Measurements from ENCODE around the gene HSPA12B.

The HSPA12B gene

GRCh38 chr20:3730803-3731672 is 1.4 kb upstream of the HSPA12B start:
- DNase-seq, result no peak

DNA sequence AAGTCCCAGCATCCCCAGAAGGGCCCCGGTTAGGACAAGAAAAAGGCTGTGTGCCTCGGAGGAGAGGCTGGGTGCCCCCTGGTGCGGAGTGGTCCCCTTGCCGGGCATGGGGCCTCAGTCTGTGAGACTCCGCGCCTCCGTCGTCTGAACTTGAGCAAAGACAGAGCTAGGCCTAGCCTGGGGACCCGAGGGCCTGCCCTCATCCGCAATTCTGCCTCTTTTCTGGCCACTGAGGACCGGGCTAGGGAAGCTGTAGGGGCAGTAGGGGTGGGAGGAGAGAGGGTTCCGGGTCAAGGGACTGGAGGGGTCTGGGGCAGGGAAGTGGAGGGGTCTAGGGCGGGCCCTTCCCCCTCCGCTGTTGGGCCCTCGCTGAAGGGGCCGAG is 550 bp upstream of the HSPA12B start:
- no peak for DNase-seq

GRCh38 chr20:3733119-3733995 is 872 bp downstream of the HSPA12B start:
- DNase-seq, result no peak

DNA sequence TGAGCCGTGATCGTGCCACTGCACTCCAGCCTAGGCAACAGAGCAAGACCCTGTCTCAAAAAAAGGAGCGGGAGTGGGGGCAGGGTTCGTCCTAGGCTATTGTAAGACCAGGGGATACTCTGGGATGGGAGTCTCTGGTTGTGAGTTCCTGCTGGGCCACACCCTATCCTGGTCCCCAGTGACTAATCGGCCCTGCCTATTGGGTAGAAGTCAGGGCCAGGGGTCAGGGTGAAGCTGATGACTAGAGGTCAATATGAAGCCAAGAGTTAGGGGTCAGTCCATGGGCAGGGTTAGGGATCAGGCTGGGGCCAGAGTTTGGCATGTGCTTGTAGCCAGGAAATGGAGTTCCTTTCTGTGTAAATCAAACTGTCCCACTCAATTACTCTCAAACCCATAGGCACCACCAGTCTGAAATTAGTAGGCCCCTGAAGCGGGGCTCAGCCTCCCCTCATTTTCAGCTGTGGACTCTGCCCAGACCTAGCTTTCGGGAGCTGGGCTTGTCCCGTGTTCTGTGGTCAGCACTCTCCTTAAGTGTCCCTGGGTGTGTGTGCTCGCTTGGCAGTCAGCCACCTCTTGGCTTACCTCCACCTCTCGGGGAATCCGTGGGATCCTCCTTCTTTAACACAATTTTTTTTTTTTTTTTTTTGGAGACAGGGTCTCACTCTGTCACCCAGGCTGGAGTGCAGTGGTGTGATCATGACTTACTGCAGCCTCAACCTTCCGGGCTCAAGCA is 1.8 kb downstream of the HSPA12B start:
- no peak for DNase-seq

DNA sequence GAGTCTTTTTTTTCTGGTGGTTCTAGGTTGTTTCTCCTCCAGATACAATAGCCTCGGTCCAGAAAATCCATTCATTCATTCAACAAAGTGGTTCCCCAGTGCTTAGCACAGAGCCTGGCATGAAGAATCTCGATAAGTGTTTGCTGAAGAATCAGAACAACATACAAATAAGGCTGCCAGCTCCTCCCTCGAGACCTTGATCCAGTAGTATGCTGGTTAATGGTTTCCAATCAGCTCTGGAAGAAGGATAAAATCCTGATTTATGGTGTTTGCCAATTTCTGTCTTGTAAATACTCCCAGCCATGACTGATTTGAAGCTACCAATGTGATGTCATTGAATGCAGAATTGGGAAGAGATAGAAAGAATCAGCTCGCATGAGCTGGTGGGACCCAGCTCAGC is 3.3 kb downstream of the HSPA12B start:
- no peak for DNase-seq

- DNase-seq, result no peak
These were observed 5.9 kb downstream of the HSPA12B start for GRCh38 chr20:3738111-3739053.

GRCh38 chr20:3739054-3739925 is 6.8 kb downstream of the HSPA12B start:
- no peak for DNase-seq

- no peak for DNase-seq
These were observed 7.5 kb downstream of the HSPA12B start for GRCh38 chr20:3739926-3740451.

DNA sequence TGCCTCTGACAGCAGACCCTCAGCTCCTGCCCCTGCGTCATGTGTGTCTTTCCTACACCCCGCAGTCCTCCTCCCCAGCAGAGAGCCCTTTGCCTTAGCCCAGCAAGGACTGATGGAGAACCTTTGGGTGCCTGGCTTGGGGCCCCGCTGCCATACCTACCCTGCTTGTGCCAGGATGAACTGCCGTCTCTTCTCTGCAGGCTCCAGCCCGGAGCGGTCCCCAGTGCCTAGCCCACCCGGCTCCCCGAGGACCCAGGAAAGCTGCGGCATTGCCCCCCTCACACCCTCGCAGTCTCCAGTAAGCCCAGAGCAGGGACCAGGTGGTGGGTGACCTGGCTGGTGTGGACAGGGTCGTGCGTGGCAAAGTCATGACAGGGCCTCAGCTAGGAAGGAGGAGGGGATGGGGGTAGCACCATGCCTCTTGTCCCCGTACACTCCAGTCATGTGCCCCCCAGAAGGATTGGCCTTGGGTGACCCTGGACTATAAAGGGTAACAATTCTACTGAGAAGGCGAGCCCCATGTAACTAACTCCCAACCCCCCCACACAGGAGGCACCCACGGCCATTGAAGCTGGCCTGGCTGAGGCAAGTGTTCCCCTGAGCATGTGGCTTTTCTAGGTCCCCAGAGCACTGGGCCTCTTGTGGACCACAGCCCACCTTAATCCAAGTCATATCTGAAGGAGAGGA is 8.3 kb downstream of the HSPA12B start:
- DNase-seq, result no peak

DNA sequence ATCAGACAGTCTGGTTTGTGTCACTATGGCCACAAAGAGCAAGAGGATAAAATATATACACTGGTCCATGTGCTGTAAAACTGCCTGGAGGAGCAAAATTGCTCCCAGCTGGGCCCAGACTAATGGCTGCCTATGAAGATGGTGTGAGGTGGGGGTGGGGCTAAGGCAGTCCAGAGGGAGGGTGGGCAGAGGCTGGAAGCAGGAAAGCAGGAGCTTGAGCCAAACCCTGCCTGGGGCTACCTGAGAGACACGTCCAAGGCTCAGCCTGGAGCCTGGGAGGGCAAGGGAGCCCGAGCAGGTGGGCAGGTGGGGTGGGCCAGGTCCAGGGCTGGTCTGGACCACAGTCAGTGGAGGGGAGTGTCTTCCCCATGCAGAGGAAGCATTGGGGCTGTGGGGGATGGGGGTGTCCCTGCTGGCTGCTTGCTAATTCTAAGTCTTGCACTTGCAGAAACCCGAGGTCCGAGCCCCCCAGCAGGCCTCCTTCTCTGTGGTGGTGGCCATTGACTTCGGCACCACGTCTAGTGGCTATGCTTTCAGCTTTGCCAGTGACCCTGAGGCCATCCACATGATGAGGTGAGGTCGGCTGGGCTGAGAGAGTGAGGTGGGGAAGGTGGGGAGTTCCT is 9.5 kb downstream of the HSPA12B start:
- no peak for DNase-seq

GRCh38 chr20:3743251-3743650 is 10.8 kb downstream of the HSPA12B start:
- DNase-seq, result no peak

- no peak for DNase-seq
These were observed 11.6 kb downstream of the HSPA12B start for GRCh38 chr20:3744037-3744436.

- no peak for DNase-seq
These were observed 12.6 kb downstream of the HSPA12B start for GRCh38 chr20:3744806-3745685.

GRCh38 chr20:3745686-3746173 is 13.2 kb downstream of the HSPA12B start:
- no peak for DNase-seq

DNA sequence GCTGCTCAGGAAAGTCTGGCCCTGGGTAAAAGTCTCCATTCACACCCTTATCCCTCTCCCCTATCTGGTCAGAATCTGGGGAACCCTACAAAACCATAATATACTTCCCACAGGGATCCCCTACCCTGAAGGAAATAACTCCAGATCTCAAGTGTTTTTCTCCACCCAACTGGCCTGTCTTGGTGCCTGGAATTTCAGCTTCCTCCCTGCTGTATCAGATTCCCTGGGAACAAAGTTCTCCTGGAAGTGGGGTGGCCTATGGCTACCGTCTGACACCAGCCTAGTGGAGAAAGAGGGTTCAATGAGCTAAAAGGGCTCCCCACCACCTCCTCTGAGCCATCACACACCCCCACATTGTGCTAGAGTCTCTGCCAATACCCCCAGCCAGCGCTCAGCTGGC is 15.0 kb downstream of the HSPA12B start:
- DNase-seq, result no peak

DNA sequence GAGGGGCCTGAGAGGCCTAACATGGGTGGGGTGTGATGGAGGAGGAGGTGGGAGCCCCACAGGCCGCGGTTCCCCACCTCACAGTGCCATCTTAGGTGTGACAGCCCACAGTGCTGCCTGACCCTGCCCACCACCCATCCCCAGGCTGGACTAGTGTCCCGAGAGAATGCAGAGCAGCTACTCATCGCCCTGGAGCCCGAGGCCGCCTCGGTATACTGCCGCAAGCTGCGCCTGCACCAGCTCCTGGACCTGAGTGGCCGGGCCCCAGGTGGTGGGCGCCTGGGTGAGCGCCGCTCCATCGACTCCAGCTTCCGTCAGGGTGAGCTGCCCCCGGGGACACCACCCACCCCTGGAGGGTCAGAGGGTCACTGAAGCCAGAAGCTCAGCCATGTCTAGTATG is 15.6 kb downstream of the HSPA12B start:
- DNase-seq, result no peak

GRCh38 chr20:3749087-3749688 is 16.7 kb downstream of the HSPA12B start:
- DNase-seq, result no peak
